GM18499 (cell line): Measurements from ENCODE around the gene SIRT5.

ENCODE experiments used
- ATAC-seq: cut with Tn5 transposase; IDR thresholded peaks from one replicate; pipeline ENCODE4 v1.9.1; 2021; ENCODE audit warnings: moderate number of reproducible peaks; ENCODE audit not compliant: insufficient read depth, unreplicated experiment

Gene SIRT5

GRCh38 chr6:13581700-13582229 is 7.4 kb downstream of the SIRT5 start:
- ATAC-seq = no peak

DNA sequence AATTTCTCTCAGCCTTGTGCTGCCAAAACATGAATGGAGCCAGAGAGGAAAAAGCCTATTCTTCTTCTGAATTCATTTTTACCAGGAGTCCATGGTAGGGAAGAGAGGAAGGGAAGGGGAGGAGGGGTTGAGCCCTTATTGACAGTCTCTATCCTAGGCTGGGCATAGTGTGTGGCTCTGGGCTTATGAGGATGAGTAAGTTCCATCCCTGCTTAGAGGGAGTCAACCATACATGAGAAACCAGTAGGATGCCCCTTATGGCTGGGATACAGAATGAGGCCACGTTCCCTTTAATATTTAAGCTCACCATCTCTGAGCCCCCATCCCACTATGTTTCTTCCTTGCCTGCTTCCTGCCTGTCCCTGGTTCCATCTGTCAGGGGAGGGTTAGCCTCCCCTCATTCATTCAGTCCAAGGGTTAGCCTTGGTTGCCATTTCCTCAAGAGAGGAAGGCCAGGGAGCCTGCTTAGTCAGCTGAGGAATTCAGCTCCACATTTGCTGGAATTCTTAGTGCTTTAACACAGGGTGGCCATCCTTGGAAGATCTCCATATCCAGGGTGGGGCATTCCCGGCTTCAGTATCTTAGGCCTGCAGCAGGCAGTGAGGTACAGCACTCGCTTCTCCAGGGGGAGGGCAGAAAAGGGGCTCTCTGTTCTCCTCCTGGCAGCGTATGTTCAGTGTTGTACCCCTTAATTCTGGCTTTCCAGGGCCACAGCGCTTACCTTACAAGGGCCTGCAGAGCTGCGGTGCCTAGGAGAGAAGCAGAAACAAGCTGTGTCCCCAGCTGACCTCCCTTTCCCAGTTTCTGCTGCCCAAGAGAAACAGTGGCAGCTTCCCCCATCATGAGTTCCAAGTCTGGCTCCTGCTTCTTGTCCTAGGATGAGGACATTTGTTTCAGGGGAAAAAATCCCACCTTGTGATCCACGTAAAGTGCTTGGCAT is 12.5 kb downstream of the SIRT5 start:
- no peak for ATAC-seq

DNA sequence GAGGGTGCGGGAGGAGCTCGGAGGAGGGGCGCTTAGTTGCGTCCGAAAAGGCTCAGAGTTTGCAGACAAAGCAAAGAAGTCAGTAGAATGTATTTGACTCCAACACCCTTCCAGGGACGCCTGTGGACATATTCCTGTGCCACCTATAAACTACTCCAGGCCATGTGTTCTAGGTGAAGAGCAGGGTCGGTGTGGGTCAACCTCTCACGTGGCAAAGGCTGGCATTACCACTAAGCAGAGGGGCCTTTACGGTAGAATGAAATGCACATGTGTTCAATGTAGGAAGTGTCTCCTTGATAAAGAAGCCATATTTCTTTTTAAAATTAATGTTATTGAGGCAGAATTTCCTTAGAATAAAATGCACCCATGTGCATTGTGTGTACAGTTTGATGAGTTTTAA is 15.4 kb downstream of the SIRT5 start:
- ATAC-seq = no peak

GRCh38 chr6:13590574-13591153 is 16.3 kb downstream of the SIRT5 start:
- no peak for ATAC-seq

GRCh38 chr6:13591205-13591921 is 17.0 kb downstream of the SIRT5 start:
- no peak for ATAC-seq

DNA sequence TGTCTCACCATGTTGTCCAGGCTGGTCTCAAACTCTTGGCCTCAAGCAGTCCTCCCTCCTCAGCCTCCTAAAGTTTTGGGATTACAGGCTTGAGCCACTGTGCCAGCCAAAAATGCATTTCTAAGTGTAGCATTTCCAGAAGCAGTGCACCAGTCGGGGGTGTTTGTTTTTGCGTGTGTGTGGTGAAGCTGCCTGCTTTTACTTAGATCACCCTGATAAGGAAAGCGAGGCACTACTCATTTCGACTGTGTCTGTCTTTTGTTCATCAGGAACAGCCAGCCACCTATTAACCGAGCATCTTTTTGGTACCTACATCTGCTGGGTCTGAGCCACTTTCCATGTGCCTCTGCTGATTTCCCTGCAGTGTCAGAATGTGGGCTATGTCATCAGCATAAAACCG is 18.7 kb downstream of the SIRT5 start:
- no peak for ATAC-seq

GRCh38 chr6:13593720-13594119 is 19.3 kb downstream of the SIRT5 start:
- ATAC-seq = no peak

GRCh38 chr6:13597073-13597472 is 22.7 kb downstream of the SIRT5 start:
- ATAC-seq = no peak

- no peak for ATAC-seq
Measured at GRCh38 chr6:13600036-13600435, 25.6 kb downstream of the SIRT5 start.

DNA sequence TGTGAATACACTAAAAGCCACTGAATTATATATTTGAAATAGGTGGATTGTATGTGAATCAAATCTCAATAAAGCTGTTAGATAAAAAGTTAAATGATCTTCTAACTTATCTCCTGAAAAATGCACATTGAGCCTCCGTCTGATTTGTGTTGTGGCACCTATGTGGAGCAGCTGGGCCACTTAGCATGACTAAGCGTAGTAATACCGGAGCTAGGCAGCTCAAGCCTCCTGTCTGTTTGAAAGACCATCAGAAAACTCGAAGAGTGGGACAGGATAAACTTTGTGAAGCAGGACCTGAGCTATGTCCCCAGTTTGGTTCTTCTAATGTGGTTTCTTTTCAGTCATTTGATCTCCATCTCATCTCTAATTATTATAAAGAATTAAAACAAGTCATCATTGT is 29.7 kb downstream of the SIRT5 start:
- no peak for ATAC-seq

DNA sequence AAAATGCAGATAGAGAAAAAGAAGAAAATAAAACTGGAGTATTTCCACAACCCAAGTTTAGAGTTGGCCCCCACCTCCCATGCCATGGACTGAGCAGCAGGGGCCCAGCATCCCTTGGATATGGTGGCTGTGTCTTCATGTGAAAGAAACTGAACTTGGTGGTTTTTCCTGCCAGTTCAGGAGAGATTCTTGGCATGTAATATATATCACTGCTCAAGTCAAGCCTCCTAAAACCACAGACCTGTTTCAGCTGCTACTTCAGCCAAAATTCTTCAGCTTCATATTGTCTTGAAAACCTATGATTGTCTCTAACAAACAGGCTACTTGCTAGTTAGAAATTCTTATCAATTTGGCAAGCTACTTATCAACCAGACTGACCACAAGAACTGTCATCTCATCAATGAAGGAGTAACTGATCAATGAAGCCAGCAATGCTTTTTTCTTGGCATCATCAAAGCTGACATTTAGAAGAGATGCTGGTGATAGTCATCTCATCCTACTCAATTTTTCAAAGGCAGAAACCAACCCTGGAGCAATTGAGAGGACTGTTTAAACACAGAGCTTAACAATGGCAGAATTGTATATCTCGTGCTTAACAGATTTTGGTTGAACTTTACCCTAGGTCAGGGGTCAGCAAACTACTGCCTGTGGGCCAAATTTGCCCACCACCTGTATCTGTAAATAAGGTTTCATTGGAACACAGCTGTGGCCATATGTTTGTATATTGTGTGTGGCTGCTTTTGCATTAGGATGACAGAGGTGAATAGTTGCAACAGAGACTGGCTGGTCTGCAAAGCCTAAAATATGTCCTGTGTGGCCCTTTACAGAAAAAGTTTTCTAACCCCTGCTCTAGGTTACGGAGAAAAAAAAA is 30.4 kb downstream of the SIRT5 start:
- no peak for ATAC-seq

DNA sequence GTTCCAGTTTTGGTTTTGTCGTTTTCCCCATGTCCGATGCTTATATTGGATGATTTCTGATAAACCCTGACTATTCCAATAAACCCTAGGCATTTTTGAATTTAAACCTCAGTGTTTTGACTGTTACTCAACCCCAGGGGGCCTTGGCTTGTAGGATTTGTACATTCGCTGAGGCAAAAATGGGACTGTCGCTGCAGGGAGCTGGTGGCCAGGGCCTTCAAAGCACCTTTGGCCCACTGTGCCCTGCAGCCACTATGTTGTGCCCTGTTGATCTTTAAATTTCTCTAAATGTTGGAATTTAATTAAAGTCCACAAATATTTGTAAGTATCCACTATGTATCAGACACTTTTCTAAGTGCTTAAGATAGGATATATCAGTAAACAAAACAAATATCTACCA is 31.2 kb downstream of the SIRT5 start:
- ATAC-seq = no peak

DNA sequence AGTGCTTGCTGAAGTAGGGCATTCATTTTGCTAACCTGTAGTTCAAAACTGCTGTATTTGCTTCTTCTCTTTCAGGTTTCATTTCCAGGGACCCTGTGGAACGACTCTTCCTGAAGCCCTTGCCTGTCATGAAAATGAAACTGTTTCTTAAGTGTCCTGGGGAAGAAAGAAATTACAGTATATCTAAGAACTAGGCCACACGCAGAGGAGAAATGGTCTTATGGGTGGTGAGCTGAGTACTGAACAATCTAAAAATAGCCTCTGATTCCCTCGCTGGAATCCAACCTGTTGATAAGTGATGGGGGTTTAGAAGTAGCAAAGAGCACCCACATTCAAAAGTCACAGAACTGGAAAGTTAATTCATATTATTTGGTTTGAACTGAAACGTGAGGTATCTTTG is 37.3 kb downstream of the SIRT5 start:
- no peak for ATAC-seq

GRCh38 chr6:13613029-13613594 is 38.7 kb downstream of the SIRT5 start:
- no peak for ATAC-seq

DNA sequence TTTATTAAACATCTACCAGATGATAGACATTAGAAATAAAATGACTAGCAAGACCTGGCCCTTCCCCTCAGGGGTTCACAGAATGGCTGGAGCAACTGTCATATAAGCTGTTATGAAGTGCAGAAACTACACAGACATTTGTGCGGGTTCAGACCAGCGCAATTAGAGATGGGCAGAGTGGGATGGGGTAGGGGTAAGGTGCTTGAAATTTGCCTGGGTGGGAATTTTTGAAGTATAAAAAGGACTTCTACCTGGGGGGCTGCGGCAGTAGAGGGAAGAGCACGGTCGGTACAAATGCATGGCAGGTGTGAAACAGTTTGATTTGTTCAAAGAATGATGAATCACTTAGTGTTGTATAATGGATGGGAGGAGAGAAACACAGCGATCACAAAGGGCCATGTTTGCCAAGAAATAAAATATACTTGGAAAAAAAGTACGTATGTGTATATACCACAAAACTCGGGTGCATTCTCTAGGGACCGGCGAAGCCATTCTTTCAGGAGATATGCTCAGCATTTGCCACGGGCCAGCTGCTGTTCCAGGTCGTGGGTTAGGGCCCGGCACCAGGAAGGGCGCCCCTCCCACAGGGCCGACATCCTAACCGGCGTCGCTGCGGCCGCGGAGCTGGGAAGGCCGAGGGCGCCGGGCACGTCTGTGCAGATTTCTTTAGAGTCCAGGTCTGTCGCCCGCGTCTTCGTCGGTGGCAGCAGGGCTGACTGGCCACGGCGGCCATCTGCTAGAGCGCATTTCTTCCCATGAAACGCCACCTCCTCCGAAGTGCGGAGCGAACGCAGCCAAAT is 39.9 kb downstream of the SIRT5 start:
- no peak for ATAC-seq

GRCh38 chr6:13614926-13615791 is 40.8 kb downstream of the SIRT5 start, which contains the start of gene NOL7:
TSS of gene NOL7 (plus strand) at chr6:13615335. CDS start at chr6:13615359, 24 bp downstream.
- ATAC-seq = peak; percentile 65

DNA sequence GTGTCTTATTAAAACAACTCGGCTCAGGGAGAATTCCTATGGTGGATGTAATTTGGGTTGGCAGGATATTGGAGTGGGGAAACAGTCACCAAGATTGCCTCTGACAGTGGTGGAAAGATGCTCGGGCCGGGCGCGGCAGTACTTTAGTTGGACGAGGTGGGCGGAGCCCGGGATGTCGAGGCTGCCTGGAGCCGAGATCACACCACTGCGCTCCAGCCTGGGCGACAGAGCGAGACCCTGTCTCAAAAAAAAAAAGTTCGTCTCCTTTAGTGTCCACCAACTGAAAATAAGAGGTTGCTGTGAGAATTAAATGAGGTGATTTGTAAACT is 41.4 kb downstream of the SIRT5 start:
- no peak for ATAC-seq

- ATAC-seq = no peak
Measured at GRCh38 chr6:13617066-13617465, 42.7 kb downstream of the SIRT5 start.
